Stimulated activated CD4-positive, alpha-beta T cell treated with anti-CD3 and anti-CD28 coated beads, Interleukin-2, amount 100 ng/mL, for 24 hours (primary cell): ENCODE measurements around the gene TYMP.
A peak's percentile ranks its signal among the peaks of the same experiment; 100 is the strongest.

Source experiments
- DNase-seq, 2 donors: peaks; one replicate each; pipeline ENCODE4 v3.0.0-alpha.2; 2020

Gene TYMP

GRCh38 chr22:50482107-50483074, 47.4 kb downstream of the TYMP start:
- DNase-seq, result no peak

- DNase-seq, result peak; percentile 74 to 77
These were observed 48.2 kb downstream of the TYMP start, which contains the start of gene ADM2 for GRCh38 chr22:50481440-50482106. TSS of gene ADM2 (plus strand) at chr22:50481543. CDS start at chr22:50481848, 305 bp downstream.

- DNase-seq, result no peak
These were observed 48.8 kb downstream of the TYMP start for GRCh38 chr22:50481045-50481439.

- DNase-seq, result no peak
These were observed 50.1 kb downstream of the TYMP start for GRCh38 chr22:50479721-50480120.

- DNase-seq, result no peak
These were observed 51.9 kb downstream of the TYMP start for GRCh38 chr22:50477923-50478322.

GRCh38 chr22:50476868-50477267, 52.9 kb downstream of the TYMP start:
- no peak for DNase-seq
